MM.1S (cell line): ENCODE results near the gene PCDH19.

Experiments used
- DNase-seq: peaks from one replicate; pipeline ENCODE4 v3.0.0-alpha.2; 2015
- H2AFZ ChIP-seq: fragments of 300-600 bp; sonication (generic); 2 replicates; pipeline ENCODE4 v1.6.0; 2016; ENCODE audit warnings: antibody characterized with exemption, low read length
- H3F3A ChIP-seq: fragments of 300-600 bp; sonication (generic); 2 replicates; pipeline ENCODE4 v1.6.1; 2016; ENCODE audit warnings: mild to moderate bottlenecking, antibody characterized with exemption, low read length, moderate library complexity, mixed read lengths; ENCODE audit not compliant: insufficient read depth
- H3K27ac ChIP-seq: fragments of 300-600 bp; sonication (generic); 2 replicates; pipeline ENCODE4 v1.5.1; 2016; ENCODE audit warnings: mild to moderate bottlenecking, low read length
- H3K27me3 ChIP-seq: fragments of 300-600 bp; sonication (generic); replicated peaks from 2 replicates; pipeline ENCODE4 v1.6.0; 2016; ENCODE audit warnings: low read length; ENCODE audit not compliant: insufficient read depth
- H3K36me3 ChIP-seq: fragments of 300-600 bp; sonication (generic); replicated peaks from 2 replicates; pipeline ENCODE4 v1.6.1; 2016; ENCODE audit warnings: mild to moderate bottlenecking, low read length, mixed read lengths; ENCODE audit not compliant: insufficient read depth
- H3K4me1 ChIP-seq: fragments of 300-600 bp; sonication (generic); 2 replicates; pipeline ENCODE4 v1.6.1; 2016; ENCODE audit warnings: low read length, mixed read lengths
- H3K4me2 ChIP-seq: fragments of 300-600 bp; sonication (generic); 2 replicates; pipeline ENCODE4 v1.6.0; 2016; ENCODE audit warnings: low read depth, low read length
- H3K4me3 ChIP-seq: fragments of 300-600 bp; sonication (generic); 2 replicates; pipeline ENCODE4 v1.5.1; 2016; ENCODE audit warnings: low read length, mixed read lengths
- H3K79me2 ChIP-seq: fragments of 300-600 bp; sonication (generic); 2 replicates; pipeline ENCODE4 v1.6.1; 2016; ENCODE audit warnings: mixed run types, low read length, mixed read lengths
- H3K9ac ChIP-seq: fragments of 300-600 bp; sonication (generic); 2 replicates; pipeline ENCODE4 v1.6.1; 2016; ENCODE audit warnings: low read length, mixed read lengths
- H3K9me2 ChIP-seq: fragments of 300-600 bp; sonication (generic); replicated peaks from 2 replicates; pipeline ENCODE4 v1.6.1; 2016; ENCODE audit warnings: mild to moderate bottlenecking, low read length, mixed read lengths; ENCODE audit not compliant: insufficient read depth
- H3K9me3 ChIP-seq: fragments of 300-600 bp; sonication (generic); replicated peaks from 2 replicates; pipeline ENCODE4 v1.6.1; 2016; ENCODE audit warnings: mild to moderate bottlenecking, low read length, mixed read lengths; ENCODE audit not compliant: insufficient read depth
- H4K20me1 ChIP-seq: fragments of 300-600 bp; sonication (generic); 2 replicates; pipeline ENCODE4 v1.6.1; 2016; ENCODE audit warnings: mild to moderate bottlenecking, low read length, moderate library complexity, mixed read lengths; ENCODE audit not compliant: insufficient read depth
- CTCF ChIP-seq: fragments of 300-600 bp; sonication (generic); IDR thresholded peaks from 2 replicates; pipeline ENCODE4 v1.5.1; 2016; ENCODE audit warnings: antibody characterized with exemption, low read length, mixed read lengths
- EZH2 ChIP-seq: fragments of 300-600 bp; sonication (generic); optimal IDR thresholded peaks from 2 replicates; pipeline ENCODE3; 2017; ENCODE audit warnings: low read depth, mild to moderate bottlenecking, antibody characterized with exemption, low read length, mixed read lengths
- EZH2phosphoT487 ChIP-seq: fragments of 300-600 bp; sonication (generic); IDR thresholded peaks from 2 replicates; pipeline ENCODE4 v1.6.1; 2018; ENCODE audit warnings: antibody characterized with exemption, low read length

PCDH19 gene

DNA sequence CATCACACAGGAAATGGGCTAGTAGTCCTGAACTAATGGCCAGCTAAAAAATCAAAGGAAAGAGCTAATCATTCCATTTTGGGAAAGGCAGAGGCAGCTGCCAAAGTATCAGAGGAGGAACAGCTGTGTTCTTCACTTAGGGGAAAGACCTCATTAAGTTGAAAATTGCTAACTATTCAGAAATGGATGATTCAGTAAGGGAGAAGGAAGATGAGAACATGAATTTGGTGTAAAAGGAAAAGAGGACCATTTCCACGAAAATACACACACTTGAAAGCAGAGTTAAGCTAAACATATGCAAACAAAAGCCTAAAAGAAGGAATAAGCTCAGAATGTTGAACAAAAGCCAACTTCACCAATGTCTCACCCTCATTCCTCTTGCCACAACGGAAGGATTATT lies 90.4 kb downstream of the PCDH19 start:
- no peaks in the 10 kb centered on the region for H3K4me1 ChIP-seq
- H3K9me3 ChIP-seq: no peaks in the 10 kb centered on the region
- DNase-seq: no peak
- no peaks in the 10 kb centered on the region for H3K79me2 ChIP-seq
- TF ChIP-seq EZH2phosphoT487 (no peak), EZH2 (no peak), CTCF (no peak)
- no peak overlapping the region for H2AFZ ChIP-seq
- H3F3A ChIP-seq: no peaks in the 10 kb centered on the region
- H4K20me1 ChIP-seq: no peaks in the 10 kb centered on the region
- H3K4me3 ChIP-seq: no peak overlapping the region
- no peaks in the 10 kb centered on the region for H3K27me3 ChIP-seq
- no peaks in the 10 kb centered on the region for H3K36me3 ChIP-seq
- H3K27ac ChIP-seq: no peak overlapping the region
- H3K9me2 ChIP-seq: no peaks in the 10 kb centered on the region
- H3K9ac ChIP-seq: no peak overlapping the region
- H3K4me2 ChIP-seq: no peak overlapping the region

- H3K4me1 ChIP-seq: no peaks in the 10 kb centered on the region
- TF ChIP-seq EZH2phosphoT487 (no peak), EZH2 (no peak), CTCF (no peak)
- H3K79me2 ChIP-seq: no peaks in the 10 kb centered on the region
- no peaks in the 10 kb centered on the region for H3K36me3 ChIP-seq
- H3K4me3 ChIP-seq: no peak overlapping the region
- DNase-seq: no peak
- H3K4me2 ChIP-seq: no peak overlapping the region
- no peak overlapping the region for H2AFZ ChIP-seq
- H3K27ac ChIP-seq: no peak overlapping the region
- no peaks in the 10 kb centered on the region for H3F3A ChIP-seq
- no peaks in the 10 kb centered on the region for H4K20me1 ChIP-seq
- H3K9me3 ChIP-seq: no peaks in the 10 kb centered on the region
- no peaks in the 10 kb centered on the region for H3K9me2 ChIP-seq
- H3K9ac ChIP-seq: no peak overlapping the region
- no peaks in the 10 kb centered on the region for H3K27me3 ChIP-seq
Measured at GRCh38 chrX:100316987-100317386, 93.1 kb downstream of the PCDH19 start.

DNA sequence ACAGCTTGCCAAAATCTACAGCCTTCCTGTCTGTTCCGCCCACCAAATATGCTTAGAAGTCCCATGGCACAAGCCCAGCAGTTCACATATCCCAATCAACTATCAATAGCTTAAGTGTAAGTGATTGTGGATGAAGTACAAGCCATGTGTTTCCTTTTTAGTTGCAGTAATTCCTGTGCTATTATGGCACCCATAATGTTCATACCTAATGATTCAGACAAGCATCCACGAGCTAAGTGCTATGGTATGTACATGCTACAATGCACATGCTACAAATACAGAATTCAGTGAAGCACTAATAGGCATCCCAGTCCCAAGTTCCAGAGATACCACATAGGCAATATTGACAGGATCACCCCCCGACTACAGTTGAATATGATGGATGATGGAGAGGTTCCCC lies 94.5 kb downstream of the PCDH19 start:
- Histone ChIP-seq H3K9me2 (no peaks in the 10 kb centered on the region), H3K79me2 (no peaks in the 10 kb centered on the region), H3K27ac (no peak overlapping the region), H3K9me3 (no peaks in the 10 kb centered on the region), H4K20me1 (no peaks in the 10 kb centered on the region), H2AFZ (no peak overlapping the region), H3K4me3 (no peak overlapping the region), H3K27me3 (no peaks in the 10 kb centered on the region), H3F3A (no peaks in the 10 kb centered on the region), H3K9ac (no peak overlapping the region), H3K4me2 (no peak overlapping the region), H3K4me1 (no peaks in the 10 kb centered on the region), H3K36me3 (no peaks in the 10 kb centered on the region)
- no peak for DNase-seq
- TF ChIP-seq EZH2 (no peak), CTCF (no peak), EZH2phosphoT487 (no peak)

DNA sequence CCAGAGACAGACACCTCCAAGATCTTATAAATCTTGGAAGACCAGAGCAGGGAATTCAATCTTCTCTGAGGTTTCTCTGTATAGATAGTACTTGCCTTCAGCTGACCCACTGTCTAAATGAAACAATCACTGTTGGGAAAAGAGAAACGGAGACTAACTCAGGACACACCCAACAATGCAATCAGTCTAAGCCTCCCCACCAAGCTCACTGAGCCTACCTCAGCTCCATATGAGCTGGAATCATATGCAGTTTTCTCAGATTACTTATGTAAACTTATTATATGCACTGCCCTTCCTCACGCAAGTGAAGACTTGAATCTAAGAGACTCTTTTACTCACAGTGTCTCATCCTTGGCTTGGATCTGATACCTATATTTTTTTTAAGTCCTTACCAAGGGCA lies 110.5 kb downstream of the PCDH19 start:
- no peak for TF ChIP-seq EZH2
- TF ChIP-seq EZH2phosphoT487: no peak
- no peak for TF ChIP-seq CTCF
- Histone ChIP-seq H3K4me1 (no peaks in the 10 kb centered on the region), H3K79me2 (no peaks in the 10 kb centered on the region), H3K4me3 (no peak overlapping the region), H3K9me3 (no peaks in the 10 kb centered on the region), H3K36me3 (no peaks in the 10 kb centered on the region), H3F3A (no peaks in the 10 kb centered on the region), H3K9me2 (no peaks in the 10 kb centered on the region), H3K9ac (no peak overlapping the region), H3K27ac (no peak overlapping the region), H2AFZ (no peak overlapping the region), H3K4me2 (no peak overlapping the region), H4K20me1 (no peaks in the 10 kb centered on the region), H3K27me3 (no peaks in the 10 kb centered on the region)
- no peak for DNase-seq
